Small intestine (tissue), 16 donors: ENCODE results near the gene MB. TPM values are rescaled to one million over a fixed set of nuclear protein-coding genes. Genes with fewer than 3 reads are reported as not detected.
"Not testable (repeated sequence)": the region's sequence is repeated elsewhere in the genome, so short reads cannot be mapped to it uniquely, and the experiment has no call there.

Experiments used
- DNase-seq, 2 donors: peaks; one replicate each; pipeline versions ENCODE4 v3.0.0 to v3.0.0-alpha.2; 2013
- FAIRE-seq: peaks from 2 replicates; lab custom pipeline; 2012; peaks lifted over from hg19 to GRCh38; lab: Jason Lieb, UNC
- H3K27ac ChIP-seq, 3 donors: one replicate each; pipeline ENCODE4 v1.5.1; 2013; ENCODE audit warnings: low read length in 2 of 3, mild to moderate bottlenecking in 2 of 3, control low read depth in 1 of 3, inconsistent platforms in 1 of 3, low read depth in 1 of 3, moderate library complexity in 1 of 3
- H3K27me3 ChIP-seq, 3 donors: one replicate each; pipeline ENCODE4 v1.6.1; 2013; ENCODE audit warnings: low read length in 3 of 3, inconsistent platforms in 1 of 3; ENCODE audit not compliant: control insufficient read depth in 3 of 3, insufficient read depth in 3 of 3
- H3K36me3 ChIP-seq, 3 donors: one replicate each; pipeline ENCODE4 v1.6.1; 2013; ENCODE audit warnings: low read length in 3 of 3, inconsistent platforms in 1 of 3, low read depth in 1 of 3, mild to moderate bottlenecking in 1 of 3, moderate library complexity in 1 of 3; ENCODE audit not compliant: control insufficient read depth in 3 of 3, insufficient read depth in 2 of 3
- H3K4me1 ChIP-seq, 3 donors: one replicate each; pipeline ENCODE4 v1.6.1; 2013; ENCODE audit warnings: low read length in 2 of 3, inconsistent platforms in 1 of 3, low read depth in 1 of 3, mild to moderate bottlenecking in 1 of 3, moderate library complexity in 1 of 3; ENCODE audit not compliant: control insufficient read depth in 3 of 3, insufficient read depth in 2 of 3
- H3K4me3 ChIP-seq, 3 donors: one replicate each; pipeline ENCODE4 v1.5.1; 2013; ENCODE audit warnings: low read length in 3 of 3, control low read depth in 1 of 3, inconsistent platforms in 1 of 3, low read depth in 1 of 3, mild to moderate bottlenecking in 1 of 3, moderate library complexity in 1 of 3
- H3K9me3 ChIP-seq, 2 donors: one replicate each; pipeline ENCODE4 v1.6.1; 2013; ENCODE audit warnings: low read depth in 1 of 2, low read length in 1 of 2; ENCODE audit not compliant: control insufficient read depth in 2 of 2, insufficient read depth in 1 of 2
- WGBS, 3 donors: extraction: QIAGEN DNeasy Blood & Tissue Kit; methylation state at CpG; one replicate each; pipeline ENCODE4 v1.1.7; 2013; 5-methylcytosine and 5-hydroxymethylcytosine counted together
- long read RNA-seq, 10 donors: transcript quantifications; one replicate each; lab custom pipeline, GENCODE V29; 2026
- polyA plus RNA-seq, 4 donors: library from polyadenylated mRNA; stranded (reverse) in 3 of 4; unstranded in 1 of 4; fragments of 200-250 nt in 3 of 4; fragments of 120-200 nt in 1 of 4; gene quantifications; one replicate each; pipeline versions ENCODE4 v1.2.1 to v1.2.3, GENCODE V29; 2013
- donor health status: healthy with polysubstance abuse.
- donor health status: control.
- donor health status: control.
- donor health status: Bipolar disorder and iron deficiency.
- donor health status: healthy.

Gene MB
- 100 to 1,000 TPM in 1 of 4 donors, 10 to 100 TPM in 2, 1 to 10 TPM in 1; 1.9 to 106 (median 45.4) TPM for polyA plus RNA-seq
- long read RNA-seq, donor 1, transcript MB-205 (4 exons, 582 nt): major isoform, 14 of 15 reads
- long read RNA-seq, donor 1, partial matches to known transcripts: 0 of 15 reads
- long read RNA-seq, donor 1, other reads (novel, unspliced or antisense): 0 of 15 reads
- long read RNA-seq, donor 2: 0 reads
- long read RNA-seq, donor 3: 0 reads
- long read RNA-seq, donor 4: 0 reads
- long read RNA-seq, donor 5, partial matches to known transcripts: 0 of 2 reads
- long read RNA-seq, donor 5, other reads (novel, unspliced or antisense): 0 of 2 reads
- long read RNA-seq, donor 6, partial matches to known transcripts: 0 of 11 reads
- long read RNA-seq, donor 6, other reads (novel, unspliced or antisense): 9 of 11 reads
- long read RNA-seq, donor 7, transcript MB-205 (4 exons, 582 nt): minor isoform, 161 of 2,041 reads
- long read RNA-seq, donor 7, transcript MB-210 (3 exons, 551 nt): minor isoform, 7 of 2,041 reads
- long read RNA-seq, donor 7, transcript MB-202 (3 exons, 1,197 nt): major isoform, 1,362 of 2,041 reads
- long read RNA-seq, donor 7, transcript MB-203 (4 exons, 1,153 nt): minor isoform, 259 of 2,041 reads
- long read RNA-seq, donor 7, partial matches to known transcripts: 200 of 2,041 reads
- long read RNA-seq, donor 7, other reads (novel, unspliced or antisense): 46 of 2,041 reads
- long read RNA-seq, donor 8, transcript MB-205 (4 exons, 582 nt): major isoform, 5 of 10 reads
- long read RNA-seq, donor 8, partial matches to known transcripts: 0 of 10 reads
- long read RNA-seq, donor 8, other reads (novel, unspliced or antisense): 0 of 10 reads
- long read RNA-seq, donor 9, partial matches to known transcripts: 0 of 1 reads
- long read RNA-seq, donor 9, other reads (novel, unspliced or antisense): 0 of 1 reads
- long read RNA-seq, donor 10, transcript MB-205 (4 exons, 582 nt): major isoform, 8 of 9 reads
- long read RNA-seq, donor 10, partial matches to known transcripts: 0 of 9 reads
- long read RNA-seq, donor 10, other reads (novel, unspliced or antisense): 0 of 9 reads

DNA sequence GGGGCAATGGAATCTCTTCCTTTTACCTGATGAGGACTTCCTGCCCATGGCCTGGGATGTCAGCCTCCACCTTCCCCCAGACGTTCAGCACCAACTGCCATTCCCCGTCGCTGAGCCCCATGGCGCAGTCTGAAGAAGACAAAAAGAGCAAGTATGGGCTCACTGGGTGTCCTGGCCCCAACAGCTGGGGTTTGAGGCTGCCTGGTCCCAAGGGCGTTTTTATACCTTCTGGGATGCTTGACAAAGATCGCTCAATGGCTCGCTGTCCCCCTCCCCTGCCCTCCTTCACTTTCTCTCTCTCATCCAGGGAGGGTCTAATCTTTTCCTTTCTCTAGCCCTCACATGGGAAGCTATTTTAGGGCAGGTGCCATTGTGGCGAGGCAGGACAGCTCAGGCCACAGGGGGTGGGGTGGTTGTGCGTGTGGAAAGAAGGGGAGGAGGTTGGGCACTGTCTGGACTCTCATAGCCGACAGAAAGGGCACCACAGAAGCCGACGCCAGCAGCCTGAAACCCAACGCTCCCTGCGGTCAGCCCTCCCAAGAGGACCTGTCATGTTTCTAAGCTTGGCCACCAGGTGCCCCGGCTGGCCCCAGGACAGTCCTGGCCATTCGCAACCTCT is at the start of gene MB:
Gene MB (minus strand): TSS at position 193 of the 619 bp plus-strand sequence. CDS start 72 bp downstream, at position 121.
- no peak for FAIRE-seq
- Histone ChIP-seq H3K36me3 (no peaks in the 10 kb centered on the region), H3K27ac (no peak within 1 kb of the TSS), H3K4me1 (no peaks in the 10 kb centered on the region), H3K9me3 (no peaks in the 10 kb centered on the region), H3K27me3 (no peaks in the 10 kb centered on the region), H3K4me3 (no peak within 1 kb of the TSS)
- no peak for DNase-seq
- WGBS, 3 donors: 83 to 92% (median 88%) methylated on average over 16 of the region's 16 CpGs

DNA sequence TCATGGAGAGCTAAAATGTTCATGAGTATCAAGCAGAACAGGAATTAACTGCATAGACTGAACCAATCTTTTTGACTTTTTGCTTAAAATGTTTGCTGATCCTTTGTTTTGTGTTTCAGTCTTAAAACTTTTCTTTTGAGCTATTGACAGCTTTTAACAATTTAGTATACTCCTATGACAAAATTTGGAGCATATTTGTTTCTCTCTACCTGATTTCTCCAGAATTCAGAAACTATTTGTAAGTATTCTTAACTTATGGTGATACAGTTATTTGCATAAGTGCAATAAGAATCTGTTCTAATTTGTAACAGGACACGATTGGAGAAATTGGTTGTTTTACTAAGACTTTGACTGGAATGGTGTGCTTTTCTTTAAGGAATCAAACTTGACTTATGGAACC is 49.6 kb upstream of the MB start:
- not testable (repeated sequence) for H3K4me1 ChIP-seq, H3K27ac ChIP-seq, DNase-seq, FAIRE-seq, H3K36me3 ChIP-seq, H3K4me3 ChIP-seq, H3K9me3 ChIP-seq, H3K27me3 ChIP-seq
- 96 to 97% (median 96%) methylated on average over 1 of the region's 1 CpG for WGBS, 3 donors

DNA sequence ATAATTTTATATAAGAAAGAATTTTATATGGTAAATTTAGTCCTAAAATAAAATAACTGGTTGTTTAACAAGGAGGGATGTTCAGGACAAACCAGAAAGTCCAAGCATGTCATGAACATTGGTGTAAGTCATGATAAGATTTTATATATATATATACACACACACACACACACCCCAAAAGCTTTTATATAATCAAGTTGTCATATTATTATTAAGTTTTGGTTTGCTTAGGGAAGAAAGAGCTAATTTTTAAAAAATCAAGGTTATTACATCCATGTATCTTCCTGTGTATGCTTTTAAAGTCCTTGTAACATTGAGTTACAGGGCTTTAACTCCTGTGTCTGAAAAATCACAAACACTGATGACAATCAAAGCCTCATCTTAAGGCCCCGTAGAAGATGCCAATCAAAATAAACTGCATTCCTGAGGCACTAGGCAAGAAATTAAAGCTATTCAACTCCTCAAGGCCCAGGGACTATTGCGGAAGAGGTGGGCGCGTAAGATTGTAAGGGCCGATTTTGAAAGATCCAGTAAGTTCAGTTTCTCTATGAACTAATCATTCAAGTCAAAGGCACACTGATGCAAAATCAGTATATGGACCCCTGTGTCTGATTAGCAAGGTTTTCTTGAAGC is 47.9 kb upstream of the MB start:
- WGBS, 3 donors: 96 to 98% (median 98%) methylated on average over 5 of the region's 5 CpGs
- no peak overlapping the region for H3K4me3 ChIP-seq
- peaks cover 5 to 19% (median 15%) of the 10 kb centered on the region in 3 donors for H3K4me1 ChIP-seq
- no peak overlapping the region for H3K27ac ChIP-seq
- H3K36me3 ChIP-seq: peaks cover 0 to 3% (median 2%) of the 10 kb centered on the region in 3 donors
- DNase-seq (no peak), FAIRE-seq (no peak)
- peaks cover 0 to 9% of the 10 kb centered on the region in 2 donors for H3K9me3 ChIP-seq
- H3K27me3 ChIP-seq: no peaks in the 10 kb centered on the region

DNA sequence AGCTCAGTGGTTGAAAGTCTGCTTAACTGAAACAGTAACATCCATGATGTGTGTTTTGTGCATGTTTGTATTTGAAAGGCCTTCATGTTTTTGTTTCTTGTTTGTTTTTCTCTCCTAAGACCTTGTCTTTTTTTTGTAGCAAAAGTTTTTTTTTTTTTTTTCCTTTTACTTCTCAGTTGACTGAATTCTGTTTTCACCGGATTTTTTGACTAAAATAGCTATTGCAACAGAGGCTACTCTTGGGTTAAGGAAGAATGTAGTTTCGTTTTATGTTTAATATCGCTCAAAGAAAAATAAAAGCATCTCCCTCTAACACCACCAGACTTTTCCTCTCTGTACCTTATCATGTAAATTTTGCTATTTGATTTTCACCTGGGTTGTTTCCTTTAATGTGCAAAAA is 46.2 kb upstream of the MB start:
- DNase-seq: no peak
- H3K4me3 ChIP-seq: no peak overlapping the region
- H3K27ac ChIP-seq: peak overlapping the region in 1 of 3 donors; percentile 53
- H3K9me3 ChIP-seq: peaks cover 0 to 10% of the 10 kb centered on the region in 2 donors
- no peaks in the 10 kb centered on the region for H3K27me3 ChIP-seq
- H3K4me1 ChIP-seq: peaks cover 7 to 19% (median 16%) of the 10 kb centered on the region in 3 donors
- WGBS, 3 donors: 28 to 43% (median 36%) methylated on average over 3 of the region's 3 CpGs
- peaks cover 9 to 19% (median 11%) of the 10 kb centered on the region in 3 donors for H3K36me3 ChIP-seq
- FAIRE-seq: no peak

DNA sequence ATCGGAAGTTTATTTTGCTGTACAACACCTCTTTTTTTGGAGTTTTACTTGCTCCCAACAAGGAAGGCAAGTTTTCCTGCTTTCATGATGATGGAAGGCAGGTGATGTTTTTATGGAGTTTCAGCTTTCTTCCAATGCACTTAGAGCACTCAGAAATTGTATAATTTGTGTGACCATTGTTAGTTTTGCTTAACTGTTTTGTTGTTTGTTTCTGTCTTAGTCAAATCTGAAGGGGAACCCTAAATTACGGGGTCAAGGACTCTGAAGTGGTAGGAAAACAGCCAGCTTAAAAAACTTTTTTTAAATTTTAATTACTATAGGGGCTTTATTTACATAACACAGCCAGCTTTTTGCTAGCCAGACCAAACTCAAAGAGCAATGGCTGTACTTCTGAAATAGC is 45.8 kb upstream of the MB start:
- H3K27me3 ChIP-seq: no peaks in the 10 kb centered on the region
- H3K4me3 ChIP-seq: no peak overlapping the region
- H3K36me3 ChIP-seq: peaks cover 11 to 22% (median 13%) of the 10 kb centered on the region in 3 donors
- H3K9me3 ChIP-seq: peaks cover 0 to 10% of the 10 kb centered on the region in 2 donors
- no peak for DNase-seq
- H3K4me1 ChIP-seq: peaks cover 7 to 19% (median 16%) of the 10 kb centered on the region in 3 donors
- no peak for FAIRE-seq
- 70 to 86% (median 83%) methylated on average over 2 of the region's 2 CpGs for WGBS, 3 donors
- H3K27ac ChIP-seq: peak overlapping the region in 2 of 3 donors; percentile 16 to 53

DNA sequence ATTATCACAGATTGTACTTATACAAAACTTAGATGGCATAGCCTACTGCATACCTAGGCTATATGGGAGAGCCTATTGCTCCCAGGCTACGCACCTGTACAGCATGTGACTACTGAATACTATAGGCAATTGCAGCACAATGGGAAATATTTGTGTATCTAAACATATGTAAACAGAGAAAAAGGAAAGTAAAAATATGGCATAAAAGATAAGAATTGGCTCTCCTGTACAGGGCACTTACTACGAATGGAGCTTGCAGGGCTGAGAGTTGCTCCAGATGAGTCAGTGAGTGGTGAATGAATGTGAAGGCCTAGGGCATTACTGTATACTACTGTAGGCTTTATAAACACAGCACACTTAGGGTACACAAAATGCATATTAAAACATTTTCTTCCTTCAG is 44.3 kb upstream of the MB start:
- FAIRE-seq (no peak), DNase-seq (peak; percentile 54 to 61)
- 13 to 52% (median 39%) methylated on average over 2 of the region's 2 CpGs for WGBS, 3 donors
- Histone ChIP-seq H3K4me3 (no peak overlapping the region), H3K36me3 (peaks cover 11 to 33% (median 16%) of the 10 kb centered on the region in 3 donors), H3K27ac (peak overlapping the region; percentile 17 to 77 (median 64)), H3K9me3 (peaks cover 0 to 10% of the 10 kb centered on the region in 2 donors), H3K27me3 (no peaks in the 10 kb centered on the region), H3K4me1 (peaks cover 11 to 19% (median 16%) of the 10 kb centered on the region in 3 donors)

DNA sequence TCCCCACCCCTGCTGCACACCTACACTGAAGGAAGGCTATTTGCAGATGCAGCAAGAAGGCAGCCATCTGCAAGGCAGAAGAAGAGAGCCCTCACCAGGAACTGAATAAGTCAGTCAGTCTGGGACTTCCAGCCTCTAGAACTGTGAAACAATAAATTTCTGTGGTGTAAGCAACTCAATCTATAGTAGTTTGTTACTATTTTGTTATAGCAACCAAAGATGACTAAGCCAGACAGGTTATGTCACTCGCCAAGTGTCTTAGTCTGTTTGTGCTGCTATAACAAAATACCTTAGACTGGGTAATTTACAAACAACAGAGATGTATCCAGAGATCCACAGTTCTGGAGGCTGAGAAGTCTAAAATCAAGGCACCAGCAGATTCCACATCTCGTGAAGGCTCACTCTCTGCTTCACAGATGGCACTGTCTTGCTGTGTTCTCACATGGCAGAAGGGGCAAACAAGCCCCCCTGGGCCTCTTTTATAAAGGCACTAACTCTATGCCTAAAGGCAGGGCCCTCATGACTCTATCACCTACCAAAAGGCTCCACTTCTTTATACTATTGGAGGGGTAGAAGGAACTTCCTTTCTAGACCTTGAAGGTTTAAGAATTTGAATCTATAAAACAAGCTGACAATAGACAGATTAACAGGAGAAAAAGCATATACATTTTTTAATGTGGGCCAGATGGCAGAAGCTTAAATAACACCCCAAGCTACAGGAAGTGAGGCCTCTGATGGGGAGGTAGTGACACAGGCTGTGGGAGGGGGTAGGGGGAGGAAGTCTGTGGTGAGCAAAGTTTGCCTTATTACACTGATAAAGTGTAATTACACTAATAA is 43.4 kb upstream of the MB start:
- 40 to 62% (median 46%) methylated on average over 2 of the region's 2 CpGs for WGBS, 3 donors
- Histone ChIP-seq H3K27ac (peak overlapping the region; percentile 64 to 95 (median 92)), H3K4me3 (no peak overlapping the region), H3K9me3 (peaks cover 0 to 6% of the 10 kb centered on the region in 2 donors), H3K27me3 (no peaks in the 10 kb centered on the region), H3K4me1 (peaks cover 11 to 19% (median 19%) of the 10 kb centered on the region in 3 donors), H3K36me3 (peaks cover 14 to 36% (median 19%) of the 10 kb centered on the region in 3 donors)
- DNase-seq (peak; percentile 88 to 94), FAIRE-seq (no peak)
